GM12891 (cell line): ENCODE measurements around the gene MELK.

Experiments
- POLR2AphosphoS5 ChIP-seq: IDR thresholded peaks from 2 replicates; pipeline ENCODE4 v1.6.1; 2011; ENCODE audit warnings: low read depth, low read length, control low read depth
- SPI1 ChIP-seq: IDR thresholded peaks from 2 replicates; pipeline ENCODE4 v1.6.1; 2011; ENCODE audit warnings: low read depth, low read length, control low read depth
- TAF1 ChIP-seq: IDR thresholded peaks from 2 replicates; pipeline ENCODE4 v1.6.1; 2011; ENCODE audit warnings: low read depth, low read length, control low read depth

DNA sequence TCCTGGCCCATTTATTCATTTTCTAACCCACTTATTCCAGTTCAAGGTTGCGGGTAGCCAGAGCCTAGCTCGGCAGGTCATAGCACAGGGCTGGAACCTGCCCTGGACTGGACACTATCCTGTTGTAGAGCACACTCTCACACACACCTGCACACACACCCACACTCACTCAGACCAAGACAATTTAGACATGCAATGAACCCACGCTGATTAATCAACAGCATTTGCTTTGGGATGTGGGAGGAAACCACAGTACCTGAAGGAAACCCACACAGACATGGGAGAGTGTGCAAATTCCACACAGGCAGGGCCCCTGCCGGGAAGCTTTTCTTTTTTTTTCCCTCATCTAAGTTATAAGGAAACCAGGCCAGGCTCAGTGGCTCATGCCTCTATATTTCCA, 34.8 kb upstream of the MELK start:
- TF ChIP-seq TAF1 (no peak), POLR2AphosphoS5 (no peak), SPI1 (no peak)
